HG03342 (cell line): Measurements from ENCODE around the gene SLC66A2.
"Not testable (repeated sequence)": the region's sequence is repeated elsewhere in the genome, so short reads cannot be mapped to it uniquely, and the experiment has no call there.

Experiments used
- ATAC-seq: cut with Tn5 transposase; IDR thresholded peaks from one replicate; pipeline ENCODE4 v1.9.1; 2021; ENCODE audit warnings: mild to moderate bottlenecking, moderate library complexity; ENCODE audit not compliant: unreplicated experiment

The SLC66A2 gene

DNA sequence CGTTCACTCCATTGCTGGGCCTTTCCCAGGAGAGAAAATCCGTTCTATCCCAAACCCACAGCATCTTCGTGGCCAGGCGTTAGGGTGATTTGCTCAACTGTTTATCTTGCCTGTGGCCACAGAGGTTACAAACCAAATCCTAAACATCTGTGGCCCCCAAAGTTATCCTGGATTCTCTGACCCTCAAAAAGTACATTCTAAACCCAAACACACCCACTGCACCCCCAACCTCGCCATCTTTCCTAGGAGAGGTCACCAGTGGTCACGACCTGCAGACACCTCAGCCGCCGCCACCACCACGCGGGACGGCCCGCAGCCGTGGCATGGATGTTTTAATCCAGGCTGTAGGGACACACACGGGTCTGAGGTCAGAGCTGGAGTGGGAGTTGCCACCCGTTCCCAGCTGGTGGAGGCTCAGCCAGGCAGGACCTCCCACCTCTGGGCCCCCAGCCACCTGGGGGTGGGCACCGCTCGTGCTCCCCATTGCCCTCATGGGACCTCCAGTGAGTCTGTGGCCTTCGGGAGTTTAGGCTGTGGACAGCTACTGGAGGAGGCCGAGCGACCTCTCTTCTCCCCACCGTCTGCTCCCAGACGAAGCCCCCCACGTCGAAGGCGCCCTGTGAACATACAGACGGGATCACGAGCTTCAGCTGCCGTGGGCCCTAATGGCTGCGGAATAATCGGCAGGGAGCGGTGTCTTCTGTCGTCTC lies 81.7 kb downstream of the SLC66A2 start:
- no peak for ATAC-seq

DNA sequence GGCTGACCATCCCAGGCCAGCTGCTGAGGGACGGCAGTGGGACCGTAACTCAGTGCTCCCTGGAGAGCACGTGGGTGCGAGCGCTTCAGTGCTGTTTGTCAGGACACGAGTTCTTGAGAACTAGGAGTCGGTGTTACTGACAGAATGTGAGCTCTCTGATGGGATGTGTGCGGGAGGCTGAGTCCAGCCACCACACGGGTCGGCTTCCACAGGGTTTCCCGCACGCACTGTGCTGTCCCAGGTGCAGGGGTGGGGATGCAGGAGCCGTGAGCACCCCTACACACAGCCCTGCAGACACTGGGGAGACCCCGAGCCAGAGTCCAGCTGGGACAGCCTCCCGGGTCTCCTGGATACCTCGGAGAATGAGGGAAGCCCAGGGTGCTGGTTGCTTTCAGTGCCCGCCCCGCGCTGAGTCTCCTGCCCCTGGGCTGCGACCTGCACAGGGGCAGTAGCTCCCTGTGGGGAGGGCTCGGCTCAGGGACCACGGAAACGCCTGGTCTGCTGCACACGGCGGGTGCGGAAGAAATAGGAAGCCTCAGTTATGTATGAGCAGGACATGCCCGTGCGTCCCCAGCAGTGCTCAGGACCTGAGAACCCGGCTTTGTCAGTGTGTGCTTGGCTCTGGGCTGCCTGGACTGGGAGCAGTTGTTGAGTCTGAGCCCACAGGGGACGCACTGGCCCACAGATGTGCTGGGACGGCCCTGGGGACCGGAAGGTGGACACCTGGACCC lies 82.5 kb downstream of the SLC66A2 start:
- ATAC-seq: no peak

DNA sequence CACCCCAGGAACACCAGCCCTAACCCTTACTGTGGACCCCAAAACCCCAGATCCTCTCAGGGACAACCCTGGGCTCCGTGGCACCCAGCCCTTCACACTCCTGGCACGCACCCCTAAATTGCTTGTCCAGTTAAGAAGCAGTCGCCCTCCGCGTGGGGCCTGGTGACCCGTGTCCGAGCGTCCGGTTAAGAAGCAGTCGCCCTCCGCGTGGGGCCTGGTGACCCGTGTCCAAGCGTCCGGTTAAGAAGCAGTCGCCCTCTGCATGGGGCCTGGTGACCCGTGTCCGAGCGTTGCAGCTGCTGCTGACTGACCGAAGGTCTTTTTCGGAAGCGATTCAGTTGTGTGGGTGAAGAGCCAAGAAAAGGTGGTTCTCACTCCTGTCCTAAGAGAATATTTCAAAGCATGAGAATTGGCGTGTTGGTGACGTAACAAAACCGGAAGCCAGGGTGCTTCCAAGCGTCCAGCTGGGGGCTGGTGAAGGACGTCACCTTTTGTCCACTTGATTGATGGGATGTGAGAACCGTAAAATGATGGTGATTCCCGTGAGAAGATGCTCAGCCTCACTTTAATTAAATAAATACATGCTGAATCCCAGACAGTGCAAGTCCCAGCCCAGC lies 83.2 kb downstream of the SLC66A2 start:
- ATAC-seq: no peak

DNA sequence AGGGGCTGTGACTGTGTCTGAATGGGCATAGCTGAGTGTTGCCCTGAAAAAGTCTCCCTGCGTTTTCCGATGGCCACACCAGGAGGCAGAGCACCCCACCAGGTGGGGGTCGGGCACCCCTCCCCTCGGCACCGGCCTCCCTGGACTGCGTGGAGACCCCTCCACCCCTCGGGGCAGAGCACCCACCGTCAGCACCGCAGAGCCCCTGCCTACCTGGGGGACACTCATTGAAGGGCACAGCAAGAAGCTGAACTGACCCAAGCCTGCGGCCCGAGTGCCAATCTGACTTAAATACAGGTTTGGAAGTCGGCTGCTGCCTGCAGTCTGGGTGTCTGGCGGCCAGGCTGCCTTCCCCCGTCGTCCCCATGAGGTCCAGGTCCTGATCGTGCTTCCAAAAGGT lies 83.8 kb downstream of the SLC66A2 start:
- no peak for ATAC-seq

DNA sequence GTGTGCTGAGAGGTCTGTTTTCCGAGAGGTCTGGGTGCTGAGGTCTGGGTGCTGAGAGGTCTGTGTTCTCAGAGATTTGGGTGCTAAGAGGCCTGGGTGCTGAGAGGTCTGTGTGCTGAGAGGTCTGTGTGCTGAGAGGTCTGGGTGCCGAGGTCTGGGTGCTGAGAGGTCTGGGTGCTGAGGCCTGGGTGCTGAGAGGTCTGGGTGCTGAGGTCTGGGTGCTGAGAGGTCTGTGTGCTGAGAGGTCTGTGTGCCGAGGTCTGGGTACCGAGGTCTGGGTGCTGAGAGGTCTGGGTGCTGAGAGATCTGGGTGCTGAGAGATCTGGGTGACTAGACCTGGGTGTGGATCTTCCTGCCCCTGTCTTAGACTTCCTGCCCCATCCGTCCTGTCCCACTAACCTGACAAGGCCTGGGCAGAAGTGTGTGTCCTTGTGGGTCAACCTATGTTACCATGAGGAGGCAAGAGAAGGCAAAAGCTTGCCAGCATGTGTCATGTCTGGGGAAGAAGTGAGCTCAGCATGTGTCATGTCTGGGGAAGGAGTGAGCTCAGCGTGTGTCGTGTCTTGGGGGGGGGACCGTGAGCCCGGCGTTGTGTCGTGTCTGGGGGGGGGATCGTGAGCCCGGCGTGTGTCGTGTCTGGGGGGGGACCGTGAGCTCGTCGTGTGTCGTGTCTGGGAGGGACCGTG lies 84.4 kb downstream of the SLC66A2 start:
- ATAC-seq: no peak

DNA sequence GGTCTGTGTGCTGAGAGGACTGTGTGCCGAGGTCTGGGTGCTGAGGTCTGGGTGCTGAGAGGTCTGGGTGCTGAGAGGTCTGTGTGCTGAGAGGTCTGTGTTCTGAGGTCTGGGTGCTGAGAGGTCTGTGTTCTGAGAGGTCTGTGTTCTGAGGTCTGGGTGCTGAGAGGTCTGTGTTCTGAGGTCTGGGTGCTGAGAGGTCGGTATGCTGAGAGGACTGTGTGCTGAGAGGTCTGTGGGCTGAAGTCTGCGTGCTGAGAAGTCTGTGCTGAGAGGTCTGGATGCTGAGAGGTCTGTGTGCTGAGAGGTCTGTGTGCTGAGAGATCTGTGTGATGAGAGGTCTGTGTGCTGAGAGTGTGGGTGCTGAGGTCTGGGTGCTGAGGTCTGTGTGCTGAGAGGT lies 85.5 kb downstream of the SLC66A2 start:
- ATAC-seq: not testable (repeated sequence)

DNA sequence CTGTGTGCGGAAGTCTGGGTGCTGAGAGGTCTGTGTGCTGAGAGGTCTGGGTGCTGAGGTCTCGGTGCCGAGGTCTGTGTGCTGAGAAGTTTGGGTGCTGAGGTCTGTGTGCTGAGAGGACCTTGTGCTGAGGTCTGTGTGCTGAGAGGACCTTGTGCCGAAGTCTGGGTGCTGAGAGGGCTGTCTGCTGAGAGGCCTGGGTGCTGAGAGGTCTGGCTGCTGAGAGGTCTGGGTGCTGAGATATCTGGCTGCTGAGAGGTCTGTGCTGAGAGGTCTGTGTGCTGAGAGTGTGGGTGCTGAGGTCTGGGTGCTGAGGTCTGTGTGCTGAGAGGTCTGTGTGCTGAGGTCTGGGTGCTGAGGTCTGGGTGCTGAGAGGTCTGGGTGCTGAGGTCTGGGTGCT lies 86.5 kb downstream of the SLC66A2 start:
- ATAC-seq: not testable (repeated sequence)

DNA sequence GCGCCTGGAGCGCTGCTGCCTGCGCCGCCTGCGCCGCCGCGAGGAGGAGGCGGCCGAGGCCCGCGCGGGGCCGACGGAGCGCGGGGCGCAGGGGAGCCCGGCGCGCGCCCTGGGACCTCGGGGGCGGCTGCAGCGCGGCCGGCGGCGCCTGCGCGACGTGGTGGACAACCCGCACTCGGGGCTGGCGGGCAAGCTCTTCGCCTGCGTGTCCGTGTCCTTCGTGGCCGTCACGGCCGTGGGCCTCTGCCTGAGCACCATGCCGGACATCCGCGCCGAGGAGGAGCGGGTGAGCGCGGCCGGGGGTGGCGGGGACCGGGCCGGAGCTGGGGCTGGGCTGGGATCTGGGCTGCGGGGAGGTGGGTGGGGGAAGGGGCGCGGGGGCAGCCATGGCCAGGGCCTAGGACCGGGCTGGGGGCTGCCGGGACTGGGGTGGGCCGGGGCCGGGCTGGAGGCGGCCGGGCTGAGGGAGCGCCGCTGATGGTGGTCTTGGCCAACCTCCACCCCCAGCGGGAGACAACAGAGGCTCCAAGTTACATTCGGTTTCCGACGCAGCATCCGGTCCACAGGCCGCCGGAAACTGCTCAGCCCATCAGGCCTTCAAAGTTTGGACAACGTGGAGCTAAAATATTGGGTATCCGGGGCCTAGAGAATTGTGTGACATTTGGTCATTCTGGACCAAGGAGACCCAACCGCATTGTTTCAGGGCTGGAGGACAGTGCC lies 87.3 kb downstream of the SLC66A2 start:
- no peak for ATAC-seq

DNA sequence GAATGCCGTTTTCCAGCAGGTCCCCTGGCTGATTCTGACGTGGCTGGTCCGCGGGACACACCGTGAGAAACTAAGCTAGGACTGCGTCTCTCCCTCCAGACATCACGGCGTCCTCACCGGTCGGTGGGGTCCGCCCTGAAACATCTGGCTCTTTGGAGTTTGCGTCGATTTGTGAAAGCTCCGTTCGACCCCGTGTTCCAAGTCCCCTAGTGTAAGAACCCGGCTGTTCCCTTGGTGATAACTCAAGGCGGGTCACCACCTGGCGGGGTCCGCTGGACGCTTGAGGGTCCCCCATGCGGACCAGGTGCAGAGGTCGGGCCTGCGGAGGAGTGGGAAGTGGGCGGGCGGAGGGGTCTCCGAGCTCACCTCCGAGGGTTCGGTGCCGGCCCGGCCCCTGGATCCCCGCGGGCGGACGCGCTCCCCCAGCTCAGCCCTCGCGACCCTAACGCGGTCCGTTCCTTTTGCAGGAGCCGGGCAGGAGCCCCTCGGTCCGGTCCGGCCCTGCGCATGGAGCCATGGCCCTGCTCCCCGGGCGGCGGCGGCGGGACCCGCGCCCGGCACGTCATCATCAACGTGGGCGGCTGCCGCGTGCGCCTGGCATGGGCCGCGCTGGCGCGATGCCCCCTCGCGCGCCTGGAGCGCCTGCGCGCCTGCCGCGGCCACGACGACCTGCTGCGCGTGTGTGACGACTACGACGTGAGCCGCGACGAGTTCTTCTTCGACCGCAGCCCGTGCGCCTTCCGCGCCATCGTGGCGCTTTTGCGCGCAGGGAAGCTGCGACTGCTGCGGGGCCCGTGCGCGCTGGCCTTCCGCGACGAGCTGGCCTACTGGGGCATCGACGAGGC lies 88.1 kb downstream of the SLC66A2 start:
- no peak for ATAC-seq

DNA sequence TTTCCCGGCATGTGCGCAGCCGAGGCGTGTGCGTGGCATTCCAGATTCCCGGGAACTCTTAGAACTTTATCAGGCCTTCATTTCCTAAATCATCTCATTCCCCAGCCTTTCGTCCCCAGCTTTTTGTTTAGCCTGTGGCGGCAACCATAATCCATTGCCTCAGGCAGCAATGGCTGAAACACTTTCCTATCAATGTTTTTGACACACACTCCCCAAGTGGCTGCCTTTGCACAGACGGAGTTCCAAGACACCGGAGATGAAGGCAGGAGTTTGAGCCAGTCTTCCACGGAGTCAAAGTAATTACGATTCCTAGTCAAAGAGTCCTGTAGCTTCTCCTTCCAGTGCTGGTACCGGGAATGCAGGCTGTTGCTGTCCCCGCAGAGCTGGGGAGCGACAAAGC lies 88.9 kb downstream of the SLC66A2 start:
- ATAC-seq: no peak

DNA sequence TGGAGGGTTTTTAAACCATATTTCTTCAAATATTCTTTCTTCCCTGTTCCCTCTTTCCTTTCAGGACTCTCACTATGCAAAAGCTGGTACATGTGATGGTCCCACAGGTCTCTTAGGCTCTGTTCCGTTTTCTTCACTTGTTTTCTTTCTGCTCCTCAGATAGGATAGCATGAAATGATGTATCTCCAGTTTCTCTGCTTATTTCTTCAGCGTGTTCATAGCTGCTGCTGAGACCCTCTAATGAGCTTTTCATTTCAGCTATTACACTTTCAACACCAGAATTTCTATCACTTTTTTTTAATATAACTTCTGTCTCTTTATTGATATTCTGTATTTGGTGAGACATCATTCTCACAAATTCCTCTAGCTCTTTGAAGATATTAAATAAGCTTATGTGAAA lies 89.8 kb downstream of the SLC66A2 start:
- no peak for ATAC-seq

DNA sequence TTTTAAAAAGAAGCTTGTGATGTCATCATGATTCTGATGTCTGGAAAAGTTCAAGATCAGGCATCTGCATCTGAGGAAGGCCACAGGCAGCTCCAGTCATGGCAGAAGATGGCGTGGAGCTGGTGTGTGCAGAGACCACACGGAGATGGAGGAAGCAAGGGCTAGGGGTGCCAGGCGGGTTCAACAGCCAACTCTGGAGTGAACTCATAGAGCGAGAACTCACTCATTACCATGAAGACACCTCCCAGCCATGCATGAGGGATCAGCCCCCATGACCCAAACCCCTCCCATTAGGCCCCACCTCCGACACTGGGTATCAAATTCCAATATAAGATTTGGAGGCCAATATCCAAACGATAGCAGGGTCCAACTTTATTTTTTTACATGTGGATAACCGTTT lies 92.1 kb downstream of the SLC66A2 start:
- ATAC-seq: no peak

DNA sequence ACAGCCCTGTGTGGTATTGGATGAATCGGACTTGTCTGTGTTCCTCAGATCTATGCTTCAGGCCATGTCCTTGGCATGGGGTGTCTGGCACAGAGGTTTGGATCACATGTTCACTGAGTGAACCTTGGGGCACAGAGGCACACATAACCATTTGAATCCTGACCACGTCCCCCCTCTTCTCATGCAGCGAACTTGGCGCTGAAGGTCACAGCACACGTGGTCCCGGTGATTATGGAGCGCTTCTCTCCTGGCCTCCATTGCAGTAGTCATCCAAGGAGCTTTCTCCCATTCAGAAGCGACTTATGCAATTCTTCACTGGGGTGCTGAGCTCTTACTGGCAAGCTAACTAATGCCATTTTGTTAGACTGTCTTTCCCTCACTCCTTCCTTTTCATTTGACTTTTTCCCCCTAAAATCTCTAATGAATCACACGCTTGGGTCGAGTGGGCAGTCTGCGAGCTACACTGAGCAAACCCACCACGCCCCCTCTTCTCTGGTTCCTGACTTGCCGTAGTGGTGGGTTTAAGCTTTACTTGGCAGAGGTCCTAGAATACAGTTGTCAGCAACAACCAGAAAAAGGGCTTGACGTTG lies 94.3 kb downstream of the SLC66A2 start:
- no peak for ATAC-seq

DNA sequence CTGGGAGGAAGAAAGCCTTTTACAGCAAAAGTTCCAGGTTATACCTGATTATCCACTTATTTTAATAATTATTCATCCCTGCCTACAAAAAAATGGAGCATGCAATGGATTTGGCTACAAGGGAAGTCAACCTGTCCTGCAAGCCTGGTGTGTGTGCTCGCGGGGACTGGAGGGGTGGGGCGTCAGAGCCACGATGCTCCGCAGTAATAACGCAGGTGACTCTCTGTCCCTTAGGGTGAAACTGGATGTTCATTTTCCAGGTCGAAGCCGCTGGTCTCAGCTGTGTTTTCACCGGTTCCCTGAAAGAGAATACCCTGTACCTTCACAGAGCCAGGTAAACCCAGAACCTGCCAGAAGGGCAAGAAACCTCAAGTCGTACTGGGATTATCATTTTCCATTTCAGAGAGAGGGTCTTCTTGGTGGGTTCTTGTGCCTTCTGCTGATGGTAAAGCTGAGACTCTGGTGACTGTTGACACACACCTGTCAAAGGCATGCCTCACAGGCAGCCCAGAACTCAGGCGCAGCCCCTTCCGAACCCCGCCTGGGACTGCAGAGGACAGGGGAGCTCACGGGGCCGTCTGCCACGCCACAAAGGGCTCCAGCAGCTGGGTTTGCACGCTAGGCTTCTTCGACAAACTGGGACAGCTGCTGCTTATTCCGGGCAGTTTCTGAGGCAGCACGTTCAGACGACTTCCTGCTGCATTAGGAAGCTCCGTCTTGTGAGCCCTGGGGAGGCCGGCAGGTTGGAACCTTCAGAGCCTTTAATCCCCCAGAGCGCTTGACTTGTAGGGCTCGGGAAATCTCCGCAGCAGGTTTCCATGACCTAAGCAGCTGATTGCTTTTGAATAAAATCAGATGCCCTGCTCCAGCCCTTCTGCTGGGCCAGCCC lies 95.1 kb downstream of the SLC66A2 start:
- ATAC-seq: peak; percentile 55

DNA sequence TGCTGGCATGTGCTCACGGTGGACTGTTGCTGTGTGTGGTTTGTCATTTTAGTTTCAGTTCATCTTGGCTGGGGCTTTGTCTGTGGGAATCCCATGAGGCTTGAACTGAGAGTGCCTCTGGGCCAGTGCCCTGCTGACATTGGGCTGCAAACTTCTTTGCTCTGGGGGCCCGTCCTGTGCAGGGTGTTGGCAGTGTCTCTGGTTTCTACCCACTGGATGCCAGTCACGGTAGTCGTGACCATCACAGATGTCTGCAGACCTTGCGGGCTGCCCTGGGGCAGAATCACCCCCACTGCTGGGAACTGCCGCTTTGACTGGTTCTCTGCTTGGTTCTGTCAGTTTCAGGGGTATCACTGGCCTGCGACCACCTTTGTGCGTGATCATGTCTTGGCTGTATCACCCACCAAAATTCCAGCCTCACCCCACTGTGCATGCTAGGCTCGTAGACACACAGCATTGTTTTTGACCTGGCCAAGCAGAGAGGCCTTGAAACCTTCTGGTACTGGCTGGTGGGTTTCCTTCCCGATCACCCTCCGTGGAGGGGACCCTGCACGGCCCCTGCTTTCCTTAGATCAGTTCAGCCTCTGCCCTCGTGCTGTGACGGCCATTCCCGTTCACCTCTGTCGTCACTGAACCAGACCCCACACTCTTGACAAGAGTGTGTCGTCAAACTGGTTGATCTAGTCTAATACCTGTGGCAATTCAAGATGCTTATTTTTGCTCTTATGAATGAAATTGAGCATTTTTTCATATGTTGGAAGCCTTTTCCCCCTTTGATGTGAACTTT lies 96.1 kb downstream of the SLC66A2 start:
- peak; percentile 73 for ATAC-seq

DNA sequence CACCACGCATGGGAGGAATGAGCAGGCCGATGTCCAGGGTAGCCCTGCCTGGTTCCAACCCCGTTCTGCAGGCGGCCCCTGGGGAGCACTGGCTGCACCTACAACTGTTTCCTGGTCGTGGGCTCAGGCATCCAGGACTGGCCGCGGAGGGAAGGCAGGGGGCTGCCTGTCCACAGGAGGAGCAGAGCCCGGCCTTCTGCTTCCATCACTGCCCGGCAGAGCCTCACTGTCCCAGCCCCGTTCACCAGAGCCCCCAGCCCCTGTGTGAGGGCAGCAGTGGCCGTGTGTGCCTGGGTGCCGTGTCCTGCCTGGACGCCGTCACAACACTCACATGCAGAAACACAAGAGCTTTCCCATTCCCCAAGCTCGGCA lies 97.5 kb downstream of the SLC66A2 start:
- no peak for ATAC-seq

DNA sequence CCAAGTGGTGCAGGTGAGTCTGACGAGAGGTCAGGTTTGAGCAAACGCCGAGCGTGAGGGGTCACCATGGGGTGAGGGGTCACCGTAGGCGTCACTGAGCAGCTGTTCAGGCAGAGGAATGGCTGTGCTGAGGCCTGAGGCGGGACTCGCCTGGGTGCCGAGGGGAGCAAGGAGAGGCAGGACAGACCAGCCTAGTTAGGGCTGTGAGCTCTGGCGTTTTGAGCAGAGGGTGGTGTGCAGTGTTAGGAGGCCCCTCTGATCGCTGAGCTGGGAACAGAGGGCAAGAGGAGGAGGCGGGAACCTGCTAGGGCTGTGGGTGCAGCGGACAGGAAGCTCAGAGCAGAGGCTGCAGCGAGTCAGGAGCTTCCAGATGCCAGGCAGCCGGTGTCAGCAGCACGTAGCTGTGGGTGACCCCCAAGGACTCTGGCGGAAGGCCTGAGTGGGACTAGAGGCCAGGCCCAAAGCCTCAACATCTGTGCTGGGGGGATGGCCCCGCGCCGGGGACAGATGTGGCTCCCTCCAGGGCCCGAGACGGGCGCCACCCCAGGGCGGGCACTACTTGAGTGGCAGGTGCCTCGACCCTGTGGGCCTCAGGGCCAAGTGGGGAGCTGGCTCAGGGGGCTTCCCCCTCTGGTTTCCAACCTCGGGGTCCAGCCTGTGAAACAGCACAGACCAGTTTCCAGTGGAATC lies 98.0 kb downstream of the SLC66A2 start:
- ATAC-seq: no peak
